DMS 273 (cell line): ENCODE measurements around the gene INTU.
"Not testable (repeated sequence)": the region's sequence is repeated elsewhere in the genome, so short reads cannot be mapped to it uniquely, and the experiment has no call there.

Experiments used
- DNase-seq: peaks from one replicate; lab custom pipeline; 2025; ENCODE audit not compliant: unreplicated experiment; lab: John Stamatoyannopoulos, UW

The INTU gene

DNA sequence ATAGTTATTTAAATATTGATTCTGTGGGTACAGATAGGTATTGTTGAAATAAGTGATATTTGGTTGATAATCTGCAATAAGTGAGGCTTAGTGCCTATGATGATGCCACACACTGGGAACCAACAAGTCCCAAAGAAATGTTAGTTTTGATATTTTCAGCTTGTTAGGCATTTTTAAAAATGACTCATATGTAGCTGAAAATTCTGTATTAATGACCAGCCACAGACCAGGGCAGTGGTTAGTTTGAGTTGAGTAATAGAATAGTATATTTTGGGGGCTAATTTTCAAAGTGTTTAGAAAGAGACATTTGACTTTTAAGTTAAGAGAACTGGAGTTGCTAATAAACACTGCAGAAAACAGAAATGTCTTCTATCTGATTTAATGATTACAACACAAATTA is 9.4 kb downstream of the INTU start:
- DNase-seq: no peak

DNA sequence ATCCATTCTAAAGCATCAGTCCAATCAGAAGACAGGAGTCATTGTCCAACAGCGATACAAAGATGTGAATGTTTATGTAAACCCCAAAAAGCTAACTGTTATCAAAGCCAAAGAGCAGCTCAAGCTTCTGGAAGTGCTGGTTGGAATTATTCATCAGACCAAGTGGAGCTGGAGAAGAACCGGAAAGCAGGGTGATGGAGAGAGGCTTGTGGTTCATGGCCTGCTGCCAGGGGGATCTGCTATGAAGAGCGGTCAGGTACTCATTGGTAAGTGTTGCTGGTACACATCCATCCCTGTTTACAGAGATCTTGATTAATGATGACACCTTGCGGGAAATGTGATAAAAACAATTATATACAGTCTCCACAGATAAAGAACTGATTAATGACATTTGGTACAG is 11.0 kb downstream of the INTU start:
- DNase-seq: no peak

DNA sequence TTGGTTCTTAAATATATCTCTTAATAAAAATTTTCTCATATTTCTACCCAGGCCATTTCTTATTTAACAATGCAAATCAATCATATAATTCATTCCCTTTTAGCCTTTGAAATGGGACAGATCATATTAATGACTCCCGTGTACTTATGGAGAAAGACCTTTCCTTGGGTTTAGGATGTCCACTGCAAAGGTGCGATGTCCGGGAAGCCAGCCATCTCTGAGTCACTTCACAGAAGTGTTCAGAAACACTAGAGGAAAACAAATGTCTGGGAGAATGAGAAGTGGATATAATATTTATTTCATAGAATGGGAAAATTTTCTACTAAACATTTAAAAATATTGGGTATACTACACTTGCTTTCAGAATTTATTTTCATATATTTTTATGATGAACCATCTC is 15.3 kb downstream of the INTU start:
- no peak for DNase-seq

DNA sequence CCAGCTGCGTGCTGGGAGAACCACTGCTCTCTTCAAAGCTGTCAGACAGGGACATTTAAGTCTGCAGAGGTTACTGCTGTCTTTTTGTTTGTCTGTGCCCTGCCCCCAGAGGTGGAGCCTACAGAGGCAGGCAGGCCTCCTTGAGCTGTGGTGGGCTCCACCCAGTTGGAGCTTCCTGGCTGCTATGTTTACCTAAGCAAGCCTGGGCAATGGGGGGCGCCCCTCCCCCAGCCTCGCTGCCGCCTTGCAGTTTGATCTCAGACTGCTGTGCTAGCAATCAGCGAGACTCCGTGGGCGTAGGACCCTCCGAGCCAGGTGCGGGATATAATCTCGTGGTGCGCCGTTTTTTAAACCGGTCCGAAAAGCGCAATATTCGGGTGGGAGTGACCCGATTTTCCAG is 22.8 kb downstream of the INTU start:
- not testable (repeated sequence) for DNase-seq

DNA sequence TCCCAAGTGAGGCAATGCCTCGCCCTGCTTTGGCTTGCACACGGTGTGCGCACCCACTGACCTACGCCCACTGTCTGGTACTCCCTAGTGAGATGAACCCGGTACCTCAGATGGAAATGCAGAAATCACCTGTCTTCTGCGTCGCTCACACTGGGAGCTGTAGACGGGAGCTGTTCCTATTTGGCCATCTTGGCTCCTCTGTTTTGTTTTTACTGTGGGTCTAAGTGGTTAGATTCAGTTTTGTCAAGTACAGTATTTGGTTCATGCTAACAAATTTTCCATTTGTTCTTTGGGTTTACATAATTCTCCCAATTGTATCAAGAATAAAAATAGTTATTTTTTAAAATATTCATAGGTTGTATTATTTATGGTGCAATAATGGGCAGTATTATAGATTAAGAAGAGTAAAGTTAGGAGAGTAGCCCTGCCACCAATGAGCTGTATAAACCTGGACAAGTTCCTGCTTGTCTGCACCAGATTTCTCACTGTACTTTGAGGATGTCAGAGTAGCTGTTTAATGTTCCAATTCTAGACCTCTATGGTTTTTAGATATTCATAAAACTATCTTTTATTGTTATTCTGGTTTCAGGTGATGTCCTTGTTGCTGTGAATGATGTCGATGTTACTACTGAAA is 23.4 kb downstream of the INTU start:
- no peak for DNase-seq

DNA sequence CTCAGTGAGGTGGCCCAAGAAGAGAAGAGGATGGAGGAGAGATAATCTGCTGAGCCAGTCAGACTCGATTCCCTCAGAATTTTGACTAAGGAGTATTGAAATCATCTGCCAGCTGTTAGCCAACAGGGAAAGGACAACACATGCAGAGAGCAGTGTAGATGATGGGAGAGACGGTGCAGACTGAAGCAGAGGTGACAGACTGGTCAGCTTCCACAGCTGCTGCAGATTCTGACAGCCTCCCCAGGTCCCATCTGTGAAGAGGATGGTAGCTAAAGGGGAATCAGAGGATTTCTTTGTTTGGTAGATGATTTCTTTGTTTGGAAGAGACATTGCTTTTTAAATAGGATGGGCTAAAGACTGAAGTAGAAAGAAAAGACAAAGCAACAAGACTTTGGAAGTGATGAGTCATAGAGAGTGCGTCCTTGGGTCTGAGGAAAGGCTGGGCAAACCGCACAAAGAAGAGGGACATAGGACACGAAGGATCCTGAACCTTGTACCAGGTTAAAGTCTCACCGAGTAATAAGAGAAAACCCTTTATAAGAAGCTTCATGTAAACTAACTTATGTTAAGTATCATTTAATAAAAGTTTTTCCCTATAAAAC is 27.6 kb downstream of the INTU start:
- no peak for DNase-seq

DNA sequence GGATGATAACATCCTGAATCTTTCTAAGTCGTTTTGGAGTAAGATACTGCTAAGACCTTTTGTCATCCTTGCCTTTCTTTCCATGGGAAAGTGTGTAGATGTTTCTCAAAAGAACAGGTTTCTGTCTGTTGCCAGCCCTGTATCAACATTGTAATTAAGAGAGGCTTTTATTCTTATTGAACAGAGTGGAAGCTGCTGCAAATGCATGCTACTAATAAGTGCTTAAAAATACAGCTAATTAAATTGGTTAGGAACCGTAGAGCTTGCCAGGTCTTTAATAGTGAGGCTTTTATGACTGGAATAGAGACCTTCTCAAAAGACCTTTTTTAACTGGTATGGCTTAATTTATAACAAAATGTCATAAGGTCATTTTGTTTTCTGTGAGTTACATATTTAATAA is 34.4 kb downstream of the INTU start:
- no peak for DNase-seq

DNA sequence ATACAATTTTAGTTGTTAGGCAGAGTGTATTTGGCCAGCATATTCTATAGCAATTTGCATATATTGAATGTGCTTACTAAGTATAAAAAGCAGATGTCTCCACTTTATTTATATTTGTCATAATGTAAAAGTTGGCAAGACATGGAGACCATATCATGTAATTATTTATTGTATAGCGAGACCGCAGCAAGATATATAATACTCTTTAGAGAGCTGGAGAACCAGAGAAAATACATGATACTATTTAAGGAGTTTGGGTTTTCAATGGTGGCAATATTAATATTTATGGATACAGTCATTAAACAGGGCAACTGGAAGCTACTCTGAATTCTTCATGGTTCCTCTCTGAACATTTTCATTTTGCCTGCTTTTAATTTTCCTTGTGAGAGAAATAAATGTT is 35.0 kb downstream of the INTU start:
- no peak for DNase-seq

DNA sequence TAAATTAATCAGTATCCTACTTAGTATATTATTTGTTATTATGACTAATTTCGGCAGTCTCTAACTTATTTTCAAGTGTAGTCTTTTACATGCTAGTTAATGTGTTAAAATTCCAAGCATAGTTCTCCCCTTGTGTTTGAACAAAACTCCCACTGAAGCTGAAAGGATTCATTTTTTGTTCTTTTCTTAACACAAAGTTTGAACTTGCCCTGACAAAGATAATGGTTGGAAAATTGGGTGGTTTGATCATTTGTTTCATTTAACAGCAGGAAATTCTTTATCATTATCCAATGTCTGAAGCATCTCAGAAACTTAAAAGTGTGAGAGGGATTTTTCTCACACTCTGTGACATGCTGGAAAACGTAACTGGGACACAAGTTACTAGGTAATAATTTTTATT is 36.0 kb downstream of the INTU start:
- DNase-seq: no peak

DNA sequence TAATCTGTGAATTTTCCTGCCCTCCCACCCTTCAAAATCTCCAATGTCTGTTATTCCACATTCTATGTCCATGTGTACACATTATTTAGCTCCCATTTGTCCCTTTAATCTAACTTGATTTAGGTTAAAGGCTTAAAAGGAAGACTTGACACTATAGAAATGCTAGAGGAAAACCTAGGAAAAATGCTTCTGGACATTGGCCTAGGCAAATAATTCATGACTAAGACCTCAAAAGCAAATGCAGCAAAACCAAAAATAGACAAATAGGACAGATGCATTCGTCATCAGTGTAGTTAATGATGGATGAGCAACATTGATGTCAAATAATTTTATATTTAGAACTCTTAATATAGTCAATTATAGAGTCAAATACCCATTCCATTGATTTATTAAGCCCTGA is 36.9 kb downstream of the INTU start:
- no peak for DNase-seq

DNA sequence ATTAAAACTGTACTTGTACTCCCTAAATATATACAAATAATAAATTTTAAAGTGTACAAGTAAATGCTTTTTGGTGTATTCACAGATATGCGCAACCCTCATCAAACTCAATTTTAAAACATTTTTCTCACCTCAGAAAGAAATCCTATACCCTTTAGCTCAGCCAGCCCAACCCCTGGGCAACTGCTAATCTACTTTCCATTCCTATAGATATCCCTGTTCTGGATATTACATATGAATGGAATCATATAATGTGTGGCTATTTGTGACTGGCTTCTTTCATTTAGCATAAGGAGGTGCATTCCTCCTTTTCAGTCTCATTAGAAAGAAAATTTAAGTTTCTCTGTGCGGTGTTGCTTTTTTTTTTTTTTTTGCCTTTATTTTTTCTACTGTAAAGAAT is 39.4 kb downstream of the INTU start:
- no peak for DNase-seq

DNA sequence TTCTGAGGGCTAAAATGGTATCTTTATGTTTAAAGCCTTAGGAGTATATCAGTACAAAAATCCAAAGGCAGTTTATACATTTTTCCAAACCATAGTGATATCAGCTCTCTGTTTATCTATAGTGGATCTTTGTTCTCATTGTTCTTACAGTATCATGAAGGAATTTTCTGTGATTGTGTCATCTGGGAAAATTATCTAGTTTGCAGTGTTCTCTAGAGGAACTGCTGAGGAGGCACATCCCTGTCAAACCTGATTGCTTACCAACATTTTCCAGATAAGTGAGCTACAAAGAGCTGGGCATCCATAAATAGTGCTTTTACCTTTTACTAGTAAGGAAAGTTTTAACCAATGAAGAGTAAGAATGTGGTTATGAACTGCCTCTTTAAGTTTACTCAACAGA is 52.5 kb downstream of the INTU start:
- no peak for DNase-seq

DNA sequence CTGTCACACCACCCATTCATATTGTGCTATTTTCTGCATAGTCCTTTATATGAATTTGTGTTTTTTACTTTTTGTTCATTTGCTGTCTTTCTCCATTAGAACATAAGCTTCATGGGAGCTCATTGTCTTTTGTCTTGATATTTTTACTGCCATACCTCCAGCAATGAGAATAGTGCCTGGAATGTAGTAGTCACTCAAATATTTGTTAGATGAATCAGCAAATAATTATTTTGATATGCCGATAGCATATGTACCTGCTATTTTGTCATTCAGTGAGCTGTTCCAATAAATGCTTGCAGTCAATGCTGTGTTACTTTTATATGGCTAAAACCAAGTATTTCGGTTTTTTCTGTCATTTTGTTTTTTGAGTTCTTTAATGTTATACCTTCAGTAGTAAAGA is 53.9 kb downstream of the INTU start:
- DNase-seq: no peak

DNA sequence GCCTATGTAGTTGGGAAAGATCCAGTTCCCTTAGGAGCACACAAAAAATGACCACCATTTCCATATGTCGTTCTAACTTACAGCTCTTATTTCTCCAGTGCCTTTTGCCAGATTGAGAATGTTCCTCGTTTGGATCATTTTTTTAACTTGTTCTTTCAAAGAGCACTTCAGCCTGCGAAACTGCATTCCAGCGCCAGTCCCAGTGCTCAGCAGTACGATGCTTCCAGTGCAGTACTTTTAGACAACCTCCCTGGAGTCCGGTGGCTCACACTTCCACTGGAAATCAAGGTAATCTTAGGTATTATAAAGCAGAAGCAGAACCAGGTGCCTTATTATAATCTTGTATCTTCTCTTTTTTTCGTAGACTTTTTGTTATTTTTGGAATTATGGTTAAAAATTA is 54.8 kb downstream of the INTU start:
- no peak for DNase-seq

DNA sequence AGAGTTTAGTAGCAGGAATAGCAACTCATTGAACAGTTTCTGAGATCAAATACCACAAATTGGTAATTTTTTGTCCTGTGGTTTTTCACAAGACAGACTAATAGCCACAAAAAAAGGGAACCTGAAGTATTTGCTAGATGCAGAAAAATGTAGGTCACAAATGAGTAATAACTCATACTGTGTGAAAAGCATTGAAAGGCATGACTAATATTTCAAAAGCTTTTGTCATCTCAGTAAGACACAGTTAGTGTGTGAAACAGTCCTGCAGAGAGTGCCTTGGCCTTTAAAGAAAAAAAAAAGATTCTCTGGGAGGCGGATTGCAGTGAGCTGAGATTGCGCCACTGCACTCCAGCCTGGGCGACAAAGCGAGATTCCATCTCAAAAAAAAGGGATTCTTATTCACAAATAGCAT is 66.0 kb downstream of the INTU start:
- no peak for DNase-seq

DNA sequence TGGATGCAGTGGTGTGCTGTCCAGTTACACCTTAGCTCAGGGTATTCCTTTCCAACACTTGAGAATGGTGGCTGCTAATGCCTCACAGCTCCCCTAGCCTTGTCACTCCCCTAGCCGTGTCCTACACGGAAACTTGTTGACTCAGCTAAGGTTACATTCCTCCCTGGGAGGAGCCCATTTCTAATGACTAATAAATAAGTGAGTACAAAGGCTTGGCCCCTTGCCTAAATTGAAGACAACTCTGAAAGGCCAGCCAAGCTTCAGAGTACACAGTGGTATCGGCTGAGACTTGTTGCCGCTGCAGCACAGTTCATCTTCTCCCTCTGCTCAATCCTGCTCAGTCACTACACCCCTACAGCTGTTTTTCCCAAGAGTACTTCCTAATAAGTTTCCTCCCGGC is 76.2 kb downstream of the INTU start:
- peak; percentile 11 for DNase-seq

DNA sequence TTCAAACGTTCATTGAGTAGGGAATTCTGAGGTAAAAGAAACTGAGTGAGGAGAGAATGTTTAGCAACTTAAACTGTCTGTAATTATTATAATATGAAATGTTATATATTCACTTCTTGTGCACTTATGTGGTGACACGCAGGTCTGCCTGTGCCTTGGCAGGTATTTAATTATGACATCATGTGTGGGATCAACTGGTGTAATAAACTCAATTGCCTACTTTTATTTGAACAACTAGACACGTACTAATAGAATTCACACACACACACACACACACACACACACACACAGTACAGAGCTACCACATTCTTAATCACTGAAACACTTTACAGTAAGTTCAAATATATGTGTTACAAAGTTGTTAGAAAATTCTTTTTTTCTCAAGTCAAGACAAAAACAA is 76.7 kb downstream of the INTU start:
- no peak for DNase-seq

DNA sequence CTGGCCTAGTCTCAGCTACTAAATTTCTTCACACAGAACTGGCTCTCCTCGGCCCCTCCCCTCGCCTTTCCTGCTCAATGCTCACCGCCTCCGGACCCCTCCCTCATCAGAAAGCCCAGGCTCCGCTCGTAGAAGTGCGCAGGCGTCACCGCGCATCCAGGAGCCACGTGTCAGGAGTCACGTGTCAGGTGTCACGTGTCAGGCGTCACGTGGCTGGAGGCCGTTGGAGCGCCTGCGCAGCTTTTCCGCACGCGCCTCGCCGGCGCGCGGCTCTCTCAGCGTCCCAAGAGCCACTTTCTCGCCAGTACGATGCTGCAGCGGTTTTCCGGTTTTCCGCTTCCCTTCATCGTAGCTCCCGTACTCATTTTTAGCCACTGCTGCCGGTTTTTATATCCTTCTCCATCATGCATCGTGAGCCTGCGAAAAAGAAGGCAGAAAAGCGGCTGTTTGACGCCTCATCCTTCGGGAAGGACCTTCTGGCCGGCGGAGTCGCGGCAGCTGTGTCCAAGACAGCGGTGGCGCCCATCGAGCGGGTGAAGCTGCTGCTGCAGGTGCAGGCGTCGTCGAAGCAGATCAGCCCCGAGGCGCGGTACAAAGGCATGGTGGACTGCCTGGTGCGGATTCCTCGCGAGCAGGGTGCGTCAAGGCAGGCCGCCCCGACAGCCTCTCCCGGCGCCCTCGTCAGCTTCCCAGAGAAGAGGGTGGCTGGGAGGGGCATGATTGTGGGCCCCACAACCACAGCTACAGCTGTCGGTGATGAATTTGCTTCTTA is 97.6 kb downstream of the INTU start, which contains the start of gene SLC25A31:
Gene SLC25A31 (plus strand): TSS at position 259 of the 772 bp plus-strand sequence. CDS start 146 bp downstream, at position 405.
- no peak for DNase-seq

DNA sequence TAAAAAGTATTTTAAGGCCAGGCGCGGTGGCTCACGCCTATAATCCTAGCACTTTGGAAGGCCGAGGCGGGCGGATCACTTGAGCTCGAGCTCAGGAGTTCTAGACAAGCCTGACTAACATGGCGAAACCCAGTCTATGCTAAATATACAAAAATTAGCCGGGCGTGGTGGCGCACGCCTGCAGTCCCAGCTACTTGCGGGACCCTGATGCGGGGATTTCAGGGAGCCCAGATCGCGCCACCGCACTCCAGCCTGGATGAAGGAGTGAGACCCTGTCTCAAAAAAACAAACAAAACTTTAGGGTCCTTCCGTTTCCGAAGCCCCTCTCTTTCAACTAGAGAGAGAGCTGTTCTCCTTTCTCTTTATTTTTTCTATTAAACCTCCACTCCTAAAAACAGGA is 98.6 kb downstream of the INTU start:
- DNase-seq: no peak

DNA sequence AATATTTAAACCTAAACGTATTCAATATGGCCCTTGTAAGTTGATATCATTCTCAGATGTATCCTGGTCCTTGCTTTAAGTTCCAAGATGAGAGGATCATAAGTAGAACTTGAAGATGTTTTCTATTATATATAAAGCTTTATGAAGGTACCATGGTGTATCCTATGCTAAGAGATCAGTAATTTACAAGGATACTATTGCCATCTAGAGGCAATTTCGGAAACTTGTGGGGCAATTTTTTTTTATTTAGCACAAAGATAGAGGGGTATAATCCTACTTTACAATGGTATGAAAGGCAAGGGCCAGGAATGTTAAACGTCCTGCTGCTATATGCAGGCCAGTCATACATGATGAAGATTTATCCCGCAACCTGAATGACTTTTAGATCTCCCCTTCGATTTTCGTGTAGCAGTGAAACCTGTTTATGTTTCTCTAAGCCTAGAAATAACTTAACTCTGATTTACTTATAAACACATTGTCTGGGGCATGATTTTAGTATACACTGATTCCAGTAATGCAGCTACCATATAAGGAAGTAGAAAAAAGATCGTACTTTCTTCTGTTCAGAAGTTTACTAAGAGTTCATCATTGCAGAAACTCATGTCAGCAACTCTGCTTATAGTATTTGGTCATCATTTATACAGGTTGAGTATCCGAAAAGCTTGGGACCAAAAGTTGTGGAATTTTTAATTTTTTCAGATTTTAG is 100.0 kb downstream of the INTU start:
- DNase-seq: peak; percentile 61

DNA sequence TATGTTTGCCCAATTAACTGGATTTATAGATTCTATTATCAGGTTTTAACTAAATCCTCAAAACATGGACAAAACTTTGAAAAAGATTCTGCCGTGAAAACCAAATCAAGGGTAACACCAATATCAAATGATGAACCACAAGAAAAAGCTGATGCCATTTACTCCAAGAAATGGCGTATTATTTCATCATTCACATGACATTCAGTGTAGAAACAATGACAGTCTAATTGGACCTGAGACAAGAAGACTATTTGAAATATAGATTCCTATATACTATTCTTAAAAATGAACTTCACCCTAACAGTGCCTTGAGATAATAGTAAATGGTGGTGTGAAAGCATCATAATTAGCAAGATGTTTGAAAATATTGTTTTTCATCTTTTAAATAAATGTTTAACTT is 102.2 kb downstream of the INTU start:
- DNase-seq: no peak

DNA sequence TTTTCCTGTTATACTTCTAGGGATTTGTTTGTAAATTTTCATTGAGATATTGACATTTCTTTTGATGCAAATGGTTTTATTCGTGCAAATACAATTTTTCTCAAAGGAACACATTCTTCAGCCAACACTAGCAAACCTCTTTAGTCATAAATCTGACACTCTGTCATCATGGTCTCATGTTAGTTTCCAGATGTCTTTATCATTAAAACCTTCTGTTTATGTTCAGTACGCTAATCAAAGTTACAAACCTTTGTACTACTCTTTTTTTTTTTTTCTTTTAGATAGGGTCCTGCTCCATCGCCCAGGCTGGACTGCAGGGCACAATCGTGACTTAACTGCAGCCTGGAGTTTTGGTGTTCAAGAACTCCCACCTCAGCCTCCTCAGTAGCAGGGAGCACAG is 104.5 kb downstream of the INTU start:
- DNase-seq: no peak
